ENCODE results near the gene DUSP28. TPM values are rescaled to one million over a fixed set of nuclear protein-coding genes. Genes with fewer than 3 reads are reported as not detected.

The DUSP28 gene
- total and polyA plus RNA-seq, 2 of the 8 experiments (the other 6 are each of a cell fraction or from before 2014, with no cell fraction given): 2.1 to 2.3 TPM

- Histone ChIP-seq H3K4me1 (replicated peaks in 1 of 4; ENCODE audit: control insufficient read depth in 3 of 4, insufficient read depth in 4 of 4, low read length in 3 of 4) (peaks cover 0 to 26% (median 17%) of the 10 kb centered on the region in 4 experiments; a peak in 6 of 7 replicates), H2AK5ac (ENCODE audit: low read depth, low read length) (no peak overlapping the region), H3K79me1 (ENCODE audit: low read depth, low read length) (no peaks in the 10 kb centered on the region), H3K4me2 (ENCODE audit: insufficient read depth in 1 of 2, low read depth in 2 of 2, low read length in 2 of 2) (no peak overlapping the region), H4K91ac (replicated peaks; ENCODE audit: insufficient read length, low read length) (no peak overlapping the region), H3K4ac (replicated peaks; ENCODE audit: insufficient read length, low read depth, low read length) (no peak overlapping the region), H2BK120ac (replicated peaks; ENCODE audit: low read depth, low read length) (no peak overlapping the region), H4K8ac (ENCODE audit: extremely low read depth, insufficient read depth, low read length) (no peak overlapping the region), H3K27me3 (replicated peaks in 1 of 4; ENCODE audit: control insufficient read depth in 3 of 4, extremely low read depth in 1 of 4, insufficient read depth in 3 of 4, low read length in 3 of 4) (peaks cover 18 to 34% (median 30%) of the 10 kb centered on the region in 4 experiments), H3K9me3 (ENCODE audit: insufficient read depth in 2 of 2, low read depth in 1 of 2, low read length in 1 of 2) (no peaks in the 10 kb centered on the region), H4K5ac (ENCODE audit: insufficient read length, low read depth, low read length) (no peak overlapping the region), H2BK5ac (ENCODE audit: low read depth, low read length) (no peak overlapping the region), H2BK12ac (ENCODE audit: low read depth, low read length) (no peak overlapping the region), H3K36me3 (ENCODE audit: control insufficient read depth in 2 of 4, insufficient read depth in 4 of 4, low read length in 3 of 4) (no peaks in the 10 kb centered on the region), H3K9ac (replicated peaks in 1 of 4; ENCODE audit: extremely low read depth in 1 of 4, low read depth in 3 of 4, low read length in 3 of 4) (no peak overlapping the region), H2AFZ (ENCODE audit: low read length) (no peak overlapping the region), H3K23ac (ENCODE audit: insufficient read length) (no peak overlapping the region), H3K23me2 (ENCODE audit: low read depth, low read length) (peaks cover 10% of the 10 kb centered on the region; the same call in 1 of the 2 replicates), H3K27ac (ENCODE audit: low read depth, low read length) (no peak overlapping the region), H3K14ac (ENCODE audit: insufficient read length) (no peak overlapping the region), H2BK20ac (ENCODE audit: low read length) (no peak overlapping the region), H3K18ac (ENCODE audit: extremely low read depth, low read length) (no peak overlapping the region), H2BK15ac (ENCODE audit: low read length) (no peak overlapping the region), H4K20me1 (replicated peaks in 1 of 2; ENCODE audit: control insufficient read depth in 1 of 2, insufficient read depth in 2 of 2, low read length in 2 of 2) (peaks cover 3 to 20% of the 10 kb centered on the region in 2 experiments), H3K56ac (replicated peaks; ENCODE audit: insufficient read length, low read depth, low read length) (no peak overlapping the region), H3K79me2 (ENCODE audit: control insufficient read depth in 1 of 2, insufficient read depth in 2 of 2, low read length in 2 of 2) (no peaks in the 10 kb centered on the region), H3K4me3 (ENCODE audit: extremely low read depth in 1 of 4, insufficient read depth in 2 of 4, low read depth in 3 of 4, low read length in 4 of 4) (no peak overlapping the region)
- WGBS, 2 experiments (ENCODE audit: extremely low coverage in 1 of 2, insufficient coverage in 1 of 2, insufficient read length in 1 of 2, insufficient replicate concordance in 2 of 2, low coverage in 1 of 2, low lambda C conversion rate in 2 of 2, missing lambda C conversion rate in 1 of 2): 89% methylated on average over 11 of the region's 11 CpGs; no CpG with 5 or more reads in 1 of the 2 experiments
- no peak for TF ChIP-seq USF2 (IDR thresholded peaks at IDR 0.05; ENCODE audit: low read length)
- TF ChIP-seq JUN (IDR thresholded peaks at IDR 0.05; ENCODE audit: low read depth, low read length): no peak
- no peak for TF ChIP-seq CBX5 (IDR thresholded peaks at IDR 0.05; ENCODE audit: low read depth, low read length)
- no peak for TF ChIP-seq CHD2 (IDR thresholded peaks at IDR 0.05; ENCODE audit: low read length)
- TF ChIP-seq POLR2AphosphoS5 (IDR thresholded peaks at IDR 0.05; ENCODE audit: low read depth, low read length): no peak
- TF ChIP-seq SP1 (IDR thresholded peaks at IDR 0.05; ENCODE audit: low read depth, low read length): no peak
- no peak for TF ChIP-seq TEAD4 (IDR thresholded peaks at IDR 0.05; ENCODE audit: low read depth, low read length)
- no peak for TF ChIP-seq KDM1A (IDR thresholded peaks at IDR 0.05; ENCODE audit: borderline replicate concordance, low read length)
- TF ChIP-seq HDAC2 (IDR thresholded peaks at IDR 0.05; ENCODE audit: borderline replicate concordance in 1 of 2, low read depth in 2 of 2, low read length in 2 of 2): no peak
- no peak for TF ChIP-seq RBBP5 (IDR thresholded peaks at IDR 0.05; ENCODE audit: borderline replicate concordance, low read depth, low read length)
- POLR2A ChIA-PET (ENCODE audit: partially characterized antibody): interaction anchor here (2.5 kb wide), 1 partner anchor 16 kb away, joined by 6 read pairs; the partner anchor contains the start of gene CAPN10
- CTCF ChIA-PET (ENCODE audit: partially characterized antibody): interaction anchor here (1.5 to 1.9 kb wide), 2 partner anchors 9 to 16 kb away, joined by 5 to 8 read pairs; partner anchors contain the start of gene CAPN10
- DNase-seq (ENCODE audit: low read depth in 1 of 2, low spot score in 2 of 2) (no peak), FAIRE-seq (no peak)
Measured at GRCh38 chr2:240570531-240571313, 10.6 kb downstream of the DUSP28 start.

Data from H1 (cell line).